HEK293T (cell line): ENCODE results near the gene CIITA.
"Not testable (repeated sequence)": the region's sequence is repeated elsewhere in the genome, so short reads cannot be mapped to it uniquely, and the experiment has no call there.

Experiments
- CTCF ChIA-PET: fragments of 350-600 bp; formaldehyde crosslinking; extraction: SDS; loops from one replicate; lab custom pipeline; 2021; ENCODE audit warnings: antibody characterized with exemption, inconsistent platforms; lab: Yijun Ruan, JAX
- POLR2A ChIA-PET: fragments of 350-600 bp; formaldehyde crosslinking; extraction: SDS; loops from one replicate; lab custom pipeline; 2020; ENCODE audit warnings: antibody characterized with exemption, inconsistent platforms; lab: Yijun Ruan, JAX
- DNase-seq: peaks from one replicate; pipeline ENCODE4 v3.0.0; 2012; ENCODE audit warnings: mixed read lengths; ENCODE audit errors: extremely low spot score
- ARNT ChIP-seq: fragments of 450-650 bp; IDR thresholded peaks from 2 replicates; pipeline ENCODE4 v1.6.1; 2017; ENCODE audit warnings: mild to moderate bottlenecking
- BHLHE40 ChIP-seq: fragments of 450-650 bp; IDR thresholded peaks from 2 replicates; pipeline ENCODE4 v1.6.1; 2016; ENCODE audit warnings: mild to moderate bottlenecking, moderate library complexity, borderline replicate concordance
- CTBP1 ChIP-seq: fragments of 450-650 bp; IDR thresholded peaks from 2 replicates; pipeline ENCODE4 v1.6.1; 2016; ENCODE audit warnings: borderline replicate concordance
- ELF4 ChIP-seq: fragments of 450-650 bp; IDR thresholded peaks from 2 replicates; pipeline ENCODE4 v1.6.1; 2017; ENCODE audit warnings: antibody characterized with exemption
- FOXA1 ChIP-seq: fragments of 450-650 bp; IDR thresholded peaks from 2 replicates; pipeline ENCODE4 v1.6.1; 2016; ENCODE audit warnings: mild to moderate bottlenecking
- FOXK2 ChIP-seq: fragments of 450-650 bp; IDR thresholded peaks from 2 replicates; pipeline ENCODE4 v1.6.1; 2016; ENCODE audit warnings: mild to moderate bottlenecking
- FOXM1 ChIP-seq: fragments of 450-650 bp; IDR thresholded peaks from 2 replicates; pipeline ENCODE4 v1.6.1; 2017; ENCODE audit warnings: mild to moderate bottlenecking, borderline replicate concordance
- HDGF ChIP-seq: fragments of 450-650 bp; IDR thresholded peaks from 2 replicates; pipeline ENCODE4 v1.6.1; 2017; ENCODE audit warnings: antibody characterized with exemption, borderline replicate concordance
- L3MBTL2 ChIP-seq: fragments of 450-650 bp; conservative IDR thresholded peaks from 2 replicates; pipeline ENCODE4 v1.6.1; 2016; ENCODE audit warnings: mild to moderate bottlenecking
- LEF1 ChIP-seq: fragments of 450-650 bp; IDR thresholded peaks from 2 replicates; pipeline ENCODE4 v1.6.1; 2017; ENCODE audit warnings: mild to moderate bottlenecking, borderline replicate concordance
- NFRKB ChIP-seq: fragments of 450-650 bp; IDR thresholded peaks from 2 replicates; pipeline ENCODE4 v1.6.1; 2016; ENCODE audit warnings: mild to moderate bottlenecking, moderate library complexity
- SP1 ChIP-seq: fragments of 450-650 bp; IDR thresholded peaks from 2 replicates; pipeline ENCODE4 v1.6.1; 2017
- SUZ12 ChIP-seq: fragments of 450-650 bp; IDR thresholded peaks from 2 replicates; pipeline ENCODE4 v1.6.1; 2016; ENCODE audit warnings: mild to moderate bottlenecking
- TARDBP ChIP-seq: fragments of 450-650 bp; IDR thresholded peaks from 2 replicates; pipeline ENCODE4 v1.6.1; 2016
- ZNF384 ChIP-seq: fragments of 450-650 bp; IDR thresholded peaks from 2 replicates; pipeline ENCODE4 v1.6.1; 2016
- TF ChIP-seq, protein P1 (sequence below): fragments of 450-650 bp; IDR thresholded peaks from 2 replicates; pipeline ENCODE4 v1.6.1; 2016

The CIITA gene

GRCh38 chr16:10921536-10922327, 44.7 kb downstream of the CIITA start:
- no peak for TF ChIP-seq FOXM1
- TF ChIP-seq LEF1: no peak
- no peak for DNase-seq
- CTCF ChIA-PET: no interaction called here
- POLR2A ChIA-PET: interaction anchor here (1.1 kb wide), 1 partner anchor 178 kb away, joined by 3 read pairs; the partner anchor contains the start of gene NUBP1

DNA sequence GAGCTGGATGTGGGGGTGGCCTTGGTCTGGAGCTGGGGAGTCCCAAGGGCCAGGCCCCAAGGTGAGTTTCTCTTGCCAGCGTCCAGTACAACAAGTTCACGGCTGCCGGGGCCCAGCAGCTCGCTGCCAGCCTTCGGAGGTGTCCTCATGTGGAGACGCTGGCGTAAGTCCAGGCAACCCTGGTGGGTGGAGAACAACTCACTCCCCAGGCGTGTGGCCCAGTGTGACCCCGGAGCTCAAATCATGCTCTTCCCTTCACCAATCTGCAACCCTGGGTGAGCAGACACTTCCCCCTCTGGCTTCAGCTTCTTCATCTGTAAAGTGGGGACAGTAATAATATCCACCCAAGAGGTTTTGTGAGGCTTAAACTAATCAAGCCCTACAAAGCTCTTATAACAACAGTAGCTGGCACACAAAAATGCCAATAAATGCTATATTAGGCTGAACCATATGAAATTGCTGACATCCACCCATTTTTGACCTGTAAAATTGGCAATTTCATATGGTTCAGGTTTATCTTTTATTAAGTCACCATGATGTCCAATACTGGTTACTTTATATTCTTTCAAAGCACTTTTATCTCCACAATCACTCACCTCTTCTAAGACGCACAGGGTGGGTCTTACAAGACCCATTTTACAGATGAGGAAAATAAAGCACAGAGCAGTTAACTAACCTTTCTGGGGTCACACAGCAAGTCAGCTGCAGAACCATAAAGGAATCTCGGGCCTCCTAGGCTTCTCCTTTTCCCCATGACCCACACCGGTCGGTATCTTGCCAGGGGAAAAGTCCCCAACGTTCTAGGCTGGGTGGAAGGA, 45.5 kb downstream of the CIITA start:
- TF ChIP-seq LEF1 (no peak), TARDBP (no peak), BHLHE40 (no peak), FOXM1 (no peak), FOXK2 (no peak), SUZ12 (no peak)
- TF ChIP-seq, protein P1, sequence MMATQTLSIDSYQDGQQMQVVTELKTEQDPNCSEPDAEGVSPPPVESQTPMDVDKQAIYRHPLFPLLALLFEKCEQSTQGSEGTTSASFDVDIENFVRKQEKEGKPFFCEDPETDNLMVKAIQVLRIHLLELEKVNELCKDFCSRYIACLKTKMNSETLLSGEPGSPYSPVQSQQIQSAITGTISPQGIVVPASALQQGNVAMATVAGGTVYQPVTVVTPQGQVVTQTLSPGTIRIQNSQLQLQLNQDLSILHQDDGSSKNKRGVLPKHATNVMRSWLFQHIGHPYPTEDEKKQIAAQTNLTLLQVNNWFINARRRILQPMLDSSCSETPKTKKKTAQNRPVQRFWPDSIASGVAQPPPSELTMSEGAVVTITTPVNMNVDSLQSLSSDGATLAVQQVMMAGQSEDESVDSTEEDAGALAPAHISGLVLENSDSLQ: no peak
- ChIA-PET CTCF (interaction anchor here (0.6 kb wide), 1 partner anchor 163 kb away, joined by 3 read pairs; no protein-coding TSS in a partner anchor), POLR2A (interaction anchor here (1.1 to 1.5 kb wide), 2 partner anchors 20 to 178 kb away, joined by 3 read pairs; partner anchors contain the start of genes DEXI and NUBP1)
- DNase-seq: no peak

GRCh38 chr16:10923146-10923649, 46.2 kb downstream of the CIITA start:
- no peak for TF ChIP-seq BHLHE40
- CTCF ChIA-PET: interaction anchor here (0.6 kb wide), 1 partner anchor 164 kb away, joined by 3 read pairs; no protein-coding TSS in a partner anchor
- POLR2A ChIA-PET: interaction anchor here (1.1 to 1.5 kb wide), 2 partner anchors 19 to 179 kb away, joined by 3 read pairs; partner anchors contain the start of genes DEXI and NUBP1
- DNase-seq: no peak

GRCh38 chr16:10923650-10924214, 46.7 kb downstream of the CIITA start:
- DNase-seq: no peak
- TF ChIP-seq NFRKB (no peak), HDGF (no peak), ELF4 (no peak), FOXK2 (no peak), ZNF384 (no peak), SP1 (no peak), ARNT (no peak), FOXA1 (no peak), L3MBTL2 (no peak), LEF1 (no peak), SUZ12 (no peak), FOXM1 (no peak), BHLHE40 (no peak), CTBP1 (no peak)
- TF ChIP-seq, protein P1: no peak
- POLR2A ChIA-PET: interaction anchor here (1.5 kb wide), 1 partner anchor 19 kb away, joined by 3 read pairs; the partner anchor contains the start of gene DEXI
- CTCF ChIA-PET: no interaction called here

GRCh38 chr16:10925285-10925684, 48.3 kb downstream of the CIITA start:
- DNase-seq, POLR2A ChIA-PET: not testable (repeated sequence)
- CTCF ChIA-PET: interaction anchor here (0.6 kb wide), 1 partner anchor 350 kb away, joined by 3 read pairs; no protein-coding TSS in a partner anchor

- CTCF ChIA-PET: interaction anchor here (0.6 kb wide), 1 partner anchor 349 kb away, joined by 3 read pairs; no protein-coding TSS in a partner anchor
Measured at GRCh38 chr16:10926094-10926493, 49.1 kb downstream of the CIITA start.

GRCh38 chr16:10926867-10927266, 49.9 kb downstream of the CIITA start:
- CTCF ChIA-PET: no interaction called here
- TF ChIP-seq TARDBP (no peak), SP1 (no peak), ZNF384 (no peak), FOXK2 (no peak), ARNT (no peak), LEF1 (no peak), SUZ12 (no peak), FOXA1 (no peak)
- TF ChIP-seq, protein P1: no peak
- POLR2A ChIA-PET: no interaction called here
- no peak for DNase-seq

More at GRCh38 chr16:10926094-10926493, 49.1 kb downstream of the CIITA start:
- POLR2A ChIA-PET: no interaction called here
- DNase-seq: no peak
- TF ChIP-seq NFRKB: no peak
